GM12878 (cell line): Measurements from ENCODE around the gene EEF1AKMT3. TPM values are rescaled to one million over a fixed set of nuclear protein-coding genes. Genes with fewer than 3 reads are reported as not detected.

Source experiments
- ATAC-seq: fragments of 200-7000 bp; cut with Tn5 transposase; 3 replicates; pipeline ENCODE4 v1.9.1; 2020; ENCODE audit warnings: mild to moderate bottlenecking, moderate library complexity
- BruUV-seq: library from RNA; stranded (reverse); fragments of 400-500 nt; replicated peaks from 2 replicates; lab custom pipeline; 2021; lab: Mats Ljungman, UMichigan
- CTCF ChIA-PET: fragments of 300-600 bp; sonication (Branson Sonifier 250); formaldehyde crosslinking; extraction: SDS; loops from one replicate; lab custom pipeline; 2021; ENCODE audit warnings: inconsistent platforms; lab: Yijun Ruan, JAX
- POLR2A ChIA-PET: fragments of 350-600 bp; formaldehyde crosslinking; extraction: SDS; loops from one replicate; lab custom pipeline; 2021; ENCODE audit warnings: inconsistent platforms; lab: Charles Lee
- RAD21 ChIA-PET: fragments of 300-600 bp; sonication (Branson Sonifier 250); formaldehyde crosslinking; loops from one replicate; lab custom pipeline; 2023; ENCODE audit warnings: antibody characterized with exemption; ENCODE audit not compliant: unreplicated experiment; lab: Charles Lee
- SMC1A ChIA-PET: fragments of 300-600 bp; sonication (Branson Sonifier 250); formaldehyde crosslinking; loops from one replicate; lab custom pipeline; 2023; ENCODE audit not compliant: unreplicated experiment, uncharacterized antibody; lab: Charles Lee
- DNase-seq: peaks from one replicate; pipeline ENCODE4 v3.0.0-alpha.2; 2011; ENCODE audit warnings: low read depth, low spot score
- FAIRE-seq: peaks from 3 replicates; lab custom pipeline; 2011; peaks lifted over from hg19 to GRCh38; lab: Jason Lieb, UNC
- H2AFZ ChIP-seq: 2 replicates; pipeline ENCODE4 v1.6.0; 2011; ENCODE audit warnings: low read depth, low read length, control low read depth; ENCODE audit not compliant: control insufficient read depth
- H3K27ac ChIP-seq: 2 replicates; pipeline ENCODE4 v1.5.1; 2011; ENCODE audit warnings: control low read depth; ENCODE audit not compliant: control insufficient read depth, insufficient read depth
- H3K27me3 ChIP-seq, 2 experiments: replicated peaks in 1 of 2; 2 replicates each; pipeline versions ENCODE4 v1.6.0 to v1.6.1; 2011; ENCODE audit warnings: low read length in 1 of 2; ENCODE audit not compliant: control insufficient read depth in 2 of 2, insufficient read depth in 2 of 2
- H3K36me3 ChIP-seq, 2 experiments: 2 replicates each; pipeline ENCODE4 v1.5.1; 2011; ENCODE audit warnings: low read length in 1 of 2; ENCODE audit not compliant: control insufficient read depth in 2 of 2, insufficient read depth in 2 of 2
- H3K4me1 ChIP-seq: 2 replicates; pipeline ENCODE4 v1.6.1; 2011; ENCODE audit warnings: mild to moderate bottlenecking, low read length, moderate library complexity, mixed read lengths; ENCODE audit not compliant: control insufficient read depth, insufficient read depth
- H3K4me2 ChIP-seq: 2 replicates; pipeline ENCODE4 v1.6.0; 2011; ENCODE audit warnings: control low read depth; ENCODE audit not compliant: control insufficient read depth, insufficient read depth
- H3K4me3 ChIP-seq: fragments of 200-600 bp; sonication (generic); 2 replicates; pipeline ENCODE4 v1.5.1; 2016
- H3K79me2 ChIP-seq: 2 replicates; pipeline ENCODE4 v1.6.0; 2011; ENCODE audit warnings: low read length; ENCODE audit not compliant: control insufficient read depth, insufficient read depth
- H3K9ac ChIP-seq: 2 replicates; pipeline ENCODE4 v1.8.0; 2011; ENCODE audit warnings: low read length, control low read depth, mixed read lengths; ENCODE audit not compliant: control insufficient read depth, insufficient read depth
- H3K9me3 ChIP-seq: replicated peaks from 3 replicates; pipeline ENCODE4 v1.5.1; 2011; ENCODE audit warnings: mild to moderate bottlenecking, low read length; ENCODE audit not compliant: control insufficient read depth, insufficient read depth
- H4K20me1 ChIP-seq: 2 replicates; pipeline ENCODE4 v1.6.0; 2011; ENCODE audit not compliant: control insufficient read depth, insufficient read depth
- ATF2 ChIP-seq: IDR thresholded peaks from 2 replicates; pipeline ENCODE4 v1.6.1; 2012; ENCODE audit warnings: low read length, inconsistent platforms
- BACH1 ChIP-seq: fragments of 450-650 bp; IDR thresholded peaks from 2 replicates; pipeline ENCODE4 v1.6.1; 2017; ENCODE audit warnings: mild to moderate bottlenecking, borderline replicate concordance
- FOXK2 ChIP-seq: fragments of 450-650 bp; IDR thresholded peaks from 2 replicates; pipeline ENCODE4 v1.6.1; 2017; ENCODE audit warnings: mild to moderate bottlenecking, moderate library complexity
- IRF4 ChIP-seq: IDR thresholded peaks from 2 replicates; pipeline ENCODE4 v1.6.1; 2011; ENCODE audit warnings: low read depth, low read length
- JUNB ChIP-seq: IDR thresholded peaks from 2 replicates; pipeline ENCODE4 v1.6.1; 2016; ENCODE audit warnings: antibody characterized with exemption, mild to moderate bottlenecking
- KAT2A ChIP-seq: conservative IDR thresholded peaks from 2 replicates; pipeline ENCODE4 v1.6.1; 2011; ENCODE audit warnings: low read depth, low read length; ENCODE audit not compliant: control insufficient read depth
- KDM1A ChIP-seq: fragments of 200-600 bp; sonication (generic); IDR thresholded peaks from 2 replicates; pipeline ENCODE4 v1.6.1; 2016; ENCODE audit warnings: borderline replicate concordance
- NFIC ChIP-seq: IDR thresholded peaks from 2 replicates; pipeline ENCODE4 v1.6.1; 2012; ENCODE audit warnings: low read depth, mild to moderate bottlenecking, inconsistent platforms, low read length, moderate library complexity
- POU2F2 ChIP-seq: IDR thresholded peaks from 3 replicates; pipeline ENCODE4 v1.6.1; 2011; ENCODE audit warnings: low read depth, mild to moderate bottlenecking, low read length, borderline replicate concordance
- PRDM15 ChIP-seq: fragments of 450-650 bp; formaldehyde crosslinking; IDR thresholded peaks from 2 replicates; pipeline ENCODE4 v1.4.0; 2020; ENCODE audit warnings: mild to moderate bottlenecking, moderate library complexity
- RB1 ChIP-seq: fragments of 450-650 bp; formaldehyde crosslinking; IDR thresholded peaks from 2 replicates; pipeline ENCODE4 v1.6.1; 2017; ENCODE audit warnings: mild to moderate bottlenecking, borderline replicate concordance
- RUNX3 ChIP-seq: IDR thresholded peaks from 2 replicates; pipeline ENCODE4 v1.6.1; 2012; ENCODE audit warnings: low read length, inconsistent platforms
- WGBS: methylation state at CpG from one replicate; pipeline ENCODE4 v1.1.6; 2016; ENCODE audit warnings: low lambda C conversion rate; ENCODE audit not compliant: insufficient replicate concordance, insufficient coverage; ENCODE audit errors: missing lambda C conversion rate; 5-methylcytosine and 5-hydroxymethylcytosine counted together
- in situ Hi-C: fragments of 300-500 bp; cut with MboI; formaldehyde crosslinking; loops from 9 replicates; pipeline ENCODE4 v1.14.3; 2018; ENCODE audit warnings: mixed read lengths
- intact Hi-C: fragments of 100-400 bp; cut with micrococcal nuclease; formaldehyde crosslinking; loops from one replicate; pipeline ENCODE4 v1.14.2; 2022; ENCODE audit not compliant: unreplicated experiment
- polyA plus RNA-seq, 11 experiments: library from polyadenylated mRNA; depleted of rRNA in 4 of 11; unstranded in 6 of 11; stranded (reverse) in 5 of 11; fragments of >200 nt; fragmentation: Nextera tagmentation in 4 of 11; fragmentation: Illumina TruSeq in 1 of 11; extraction: Ambion mirVana in 4 of 11; extraction: Trizol in 1 of 11; gene quantifications; 1 replicate in 1 of 11; 2 replicates in 10 of 11; pipeline versions ENCODE4 v1.2.1 to v1.2.3, GENCODE V29; 2011 to 2016; ENCODE audit warnings: inconsistent platforms in 2 of 11, missing spikeins in 2 of 11, low read depth in 1 of 11
- total RNA-seq, 4 experiments: library from RNA; depleted of rRNA in 3 of 4; stranded (reverse); fragments of >200 nt in 3 of 4; fragmentation: Illumina TruSeq in 1 of 4; extraction: Trizol in 1 of 4; gene quantifications; 2 replicates each; pipeline versions ENCODE4 v1.2.1 to v1.2.3, GENCODE V29; 2013 to 2021
- TF ChIP-seq, protein P1 (sequence below): IDR thresholded peaks from 2 replicates; pipeline ENCODE4 v1.6.1; 2012; ENCODE audit warnings: mild to moderate bottlenecking, low read depth, low read length

The EEF1AKMT3 gene
- total and polyA plus RNA-seq, 10 of the 15 experiments (the other 5 are each of a cell fraction or from before 2014, with no cell fraction given) = 1.2 to 8.2 (median 3.5) TPM

DNA sequence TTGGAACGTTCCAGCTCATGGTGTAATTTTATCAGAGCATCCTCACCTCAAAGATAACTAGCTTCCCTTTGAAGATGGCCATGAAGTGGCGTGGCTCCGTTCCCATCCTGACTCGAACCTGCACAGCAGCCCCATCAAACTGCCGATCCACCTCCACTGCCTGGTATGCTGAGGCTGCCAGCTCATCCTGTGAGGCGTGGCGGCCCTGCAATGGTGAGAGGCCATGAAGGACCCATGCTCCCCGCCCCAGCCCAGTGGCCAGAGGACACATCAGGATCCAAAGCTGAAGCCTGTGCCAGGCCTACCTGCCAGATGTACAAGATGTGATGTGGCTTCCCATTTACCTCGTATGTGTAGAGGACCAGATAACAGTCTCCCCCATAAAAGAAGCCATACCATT is 34.9 kb downstream of the EEF1AKMT3 start:
- H3K27me3 ChIP-seq = no peaks in the 10 kb centered on the region
- 81% methylated on average over 9 of the region's 9 CpGs for WGBS
- RAD21 ChIA-PET = no interaction called here
- CTCF ChIA-PET = interaction anchor here (0.8 to 2.3 kb wide), 3 partner anchors 9 to 105 kb away, joined by 3 to 7 read pairs (median 5); no protein-coding TSS in a partner anchor
- DNase-seq = no peak
- no peaks in the 10 kb centered on the region for H3K79me2 ChIP-seq
- TF ChIP-seq IRF4 = no peak
- no peak for TF ChIP-seq RUNX3
- TF ChIP-seq RB1 = no peak
- TF ChIP-seq PRDM15 (CRISPR knock-in tag) = no peak
- no peak for TF ChIP-seq BACH1
- TF ChIP-seq NFIC = no peak
- no peak for TF ChIP-seq POU2F2
- no peak for TF ChIP-seq JUNB
- no peak for TF ChIP-seq KAT2A
- TF ChIP-seq KDM1A = no peak
- TF ChIP-seq, protein P1, sequence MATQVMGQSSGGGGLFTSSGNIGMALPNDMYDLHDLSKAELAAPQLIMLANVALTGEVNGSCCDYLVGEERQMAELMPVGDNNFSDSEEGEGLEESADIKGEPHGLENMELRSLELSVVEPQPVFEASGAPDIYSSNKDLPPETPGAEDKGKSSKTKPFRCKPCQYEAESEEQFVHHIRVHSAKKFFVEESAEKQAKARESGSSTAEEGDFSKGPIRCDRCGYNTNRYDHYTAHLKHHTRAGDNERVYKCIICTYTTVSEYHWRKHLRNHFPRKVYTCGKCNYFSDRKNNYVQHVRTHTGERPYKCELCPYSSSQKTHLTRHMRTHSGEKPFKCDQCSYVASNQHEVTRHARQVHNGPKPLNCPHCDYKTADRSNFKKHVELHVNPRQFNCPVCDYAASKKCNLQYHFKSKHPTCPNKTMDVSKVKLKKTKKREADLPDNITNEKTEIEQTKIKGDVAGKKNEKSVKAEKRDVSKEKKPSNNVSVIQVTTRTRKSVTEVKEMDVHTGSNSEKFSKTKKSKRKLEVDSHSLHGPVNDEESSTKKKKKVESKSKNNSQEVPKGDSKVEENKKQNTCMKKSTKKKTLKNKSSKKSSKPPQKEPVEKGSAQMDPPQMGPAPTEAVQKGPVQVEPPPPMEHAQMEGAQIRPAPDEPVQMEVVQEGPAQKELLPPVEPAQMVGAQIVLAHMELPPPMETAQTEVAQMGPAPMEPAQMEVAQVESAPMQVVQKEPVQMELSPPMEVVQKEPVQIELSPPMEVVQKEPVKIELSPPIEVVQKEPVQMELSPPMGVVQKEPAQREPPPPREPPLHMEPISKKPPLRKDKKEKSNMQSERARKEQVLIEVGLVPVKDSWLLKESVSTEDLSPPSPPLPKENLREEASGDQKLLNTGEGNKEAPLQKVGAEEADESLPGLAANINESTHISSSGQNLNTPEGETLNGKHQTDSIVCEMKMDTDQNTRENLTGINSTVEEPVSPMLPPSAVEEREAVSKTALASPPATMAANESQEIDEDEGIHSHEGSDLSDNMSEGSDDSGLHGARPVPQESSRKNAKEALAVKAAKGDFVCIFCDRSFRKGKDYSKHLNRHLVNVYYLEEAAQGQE = no peak
- TF ChIP-seq FOXK2 = no peak
- TF ChIP-seq ATF2 = no peak
- H3K36me3 ChIP-seq = peaks cover 0 to 2% of the 10 kb centered on the region in 2 experiments; a peak in 2 of 4 replicates
- no peak overlapping the region for H2AFZ ChIP-seq
- H4K20me1 ChIP-seq = no peaks in the 10 kb centered on the region
- H3K4me3 ChIP-seq = no peak overlapping the region
- H3K4me2 ChIP-seq = no peak overlapping the region
- POLR2A ChIA-PET = no interaction called here
- H3K9ac ChIP-seq = no peak overlapping the region
- intact Hi-C loops (no loop called here), in situ Hi-C loops (no loop called here)
- no peak overlapping the region for H3K27ac ChIP-seq
- no peak for FAIRE-seq
- H3K4me1 ChIP-seq = no peaks in the 10 kb centered on the region
- no peak for ATAC-seq
- H3K9me3 ChIP-seq = no peaks in the 10 kb centered on the region
- BruUV-seq = no TSS peak
- SMC1A ChIA-PET = interaction anchor here (0.9 kb wide), 1 partner anchor 89 kb away, joined by 3 read pairs; no protein-coding TSS in a partner anchor
